Stimulated activated CD8-positive, alpha-beta memory T cell treated with anti-CD3 and anti-CD28 coated beads, Interleukin-15, amount 100 ng/mL, for 1 hour (primary cell): ENCODE data around the gene ZNF366.

ENCODE experiments used
- DNase-seq: peaks from one replicate; pipeline ENCODE4 v3.0.0-alpha.2; 2020; ENCODE audit warnings: low read depth

ZNF366 gene

DNA sequence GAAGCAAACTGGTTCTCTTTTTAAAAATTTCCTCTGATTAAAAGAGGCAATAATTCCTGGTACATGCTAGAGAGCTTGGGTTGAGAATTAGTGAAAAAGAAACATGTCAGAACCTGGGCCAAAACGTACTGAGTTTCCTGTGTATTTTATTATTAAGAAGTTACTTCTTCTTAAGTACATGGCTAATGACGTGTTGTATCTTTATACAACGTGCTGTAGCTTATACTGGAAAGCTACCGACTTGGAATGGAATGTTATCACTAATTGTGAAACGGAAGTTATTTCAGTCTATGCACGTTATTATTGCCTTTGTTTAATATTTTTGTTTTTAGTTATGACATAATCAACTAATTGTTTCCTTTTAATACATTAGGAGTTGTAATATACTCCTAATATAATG, 43.1 kb downstream of the ZNF366 start:
- no peak for DNase-seq

DNA sequence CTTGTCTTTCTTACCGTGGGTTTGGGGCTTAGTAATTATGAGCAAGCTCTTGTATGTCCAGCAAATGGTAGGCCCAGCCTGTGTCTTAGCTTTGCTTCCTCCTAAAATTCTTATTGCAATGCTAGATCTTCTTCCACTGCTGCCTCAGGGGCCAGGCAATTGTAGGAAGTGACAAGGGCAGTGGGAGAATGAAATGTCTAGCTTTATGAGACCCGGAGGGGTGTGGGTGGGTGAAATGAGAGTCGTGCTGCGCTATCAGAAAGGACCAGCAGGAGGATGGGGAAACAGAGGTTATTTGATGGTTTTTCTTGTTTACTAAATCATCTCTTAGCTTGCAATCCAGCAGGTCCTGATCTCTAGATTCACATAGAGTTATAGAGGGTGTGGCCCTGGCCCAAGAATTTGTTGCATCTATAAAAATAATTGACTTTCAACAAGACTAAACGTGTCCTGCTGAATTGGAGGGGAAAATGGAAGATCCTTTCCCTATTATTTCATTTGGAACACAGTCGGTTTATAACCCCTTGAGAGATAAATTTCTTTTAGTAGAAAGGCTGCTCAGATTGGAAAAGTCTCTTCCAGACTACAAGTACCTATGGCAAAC, 43.7 kb downstream of the ZNF366 start:
- DNase-seq, result no peak

DNA sequence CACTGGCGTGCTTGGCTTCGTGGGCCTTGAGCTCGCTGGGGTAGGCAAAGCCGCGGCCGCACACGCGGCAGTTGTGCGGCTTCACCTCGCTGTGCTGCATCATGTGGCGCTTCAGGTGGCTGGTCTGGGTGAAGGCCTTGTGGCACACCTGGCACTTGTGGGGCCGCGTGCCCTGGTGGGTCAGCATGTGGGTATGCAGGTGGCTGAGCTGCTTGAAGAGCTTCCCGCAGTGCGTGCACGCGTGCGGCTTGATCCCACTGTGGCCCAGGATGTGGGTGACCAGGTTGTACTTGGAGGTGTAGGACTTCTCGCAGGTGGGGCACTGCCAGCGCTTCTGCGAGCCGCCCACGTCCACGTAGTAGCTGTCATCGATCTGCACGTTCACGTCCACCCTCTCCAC, 46.8 kb downstream of the ZNF366 start:
- DNase-seq, result no peak

DNA sequence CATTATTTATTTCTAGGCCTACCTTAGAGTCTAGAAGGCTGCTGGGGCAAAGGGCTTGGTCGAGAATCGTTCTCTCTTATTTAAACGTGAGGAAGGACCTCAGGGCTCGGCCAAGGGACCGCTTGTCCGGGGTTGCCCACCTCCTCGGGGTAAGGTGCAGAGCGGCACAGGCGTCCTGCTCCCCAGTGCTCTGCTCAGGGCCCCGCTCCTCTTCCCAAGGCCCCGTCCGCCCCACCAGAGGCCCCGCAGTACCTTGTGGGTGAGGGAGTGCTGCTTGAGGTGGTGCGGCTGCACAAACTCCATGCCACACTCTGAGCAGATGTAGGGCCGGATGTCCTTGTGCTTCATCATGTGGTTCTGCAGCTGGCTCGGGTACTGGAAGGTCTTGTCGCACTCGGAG, 47.3 kb downstream of the ZNF366 start:
- DNase-seq, result no peak

DNA sequence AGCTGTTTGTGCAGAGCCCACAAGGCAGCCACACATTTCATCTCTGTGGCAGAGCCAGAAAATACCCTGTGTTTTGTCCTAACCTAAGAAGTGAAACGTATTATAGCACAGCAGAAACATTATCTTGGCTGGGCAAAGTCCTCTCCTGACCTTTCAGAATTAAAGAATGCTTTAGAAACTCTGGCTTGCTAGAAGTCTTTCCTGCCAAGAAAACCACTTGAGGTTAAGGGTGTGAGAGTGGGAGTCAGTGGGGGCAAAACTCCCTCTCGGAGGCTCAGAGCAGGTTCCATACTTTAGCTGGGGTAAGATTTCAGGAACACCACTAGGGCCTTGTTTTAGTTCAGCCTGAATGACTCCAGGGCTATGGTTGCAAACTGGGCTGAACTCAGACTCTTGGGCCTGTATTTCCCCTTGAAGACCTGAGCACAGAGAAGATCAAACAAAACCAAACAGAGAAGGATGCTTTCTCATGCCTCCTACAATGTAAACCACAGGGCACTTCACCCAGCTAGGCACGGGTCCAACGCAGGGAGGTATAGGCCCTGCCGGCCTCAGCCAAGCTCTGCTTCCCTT, 48.0 kb downstream of the ZNF366 start:
- no peak for DNase-seq

DNA sequence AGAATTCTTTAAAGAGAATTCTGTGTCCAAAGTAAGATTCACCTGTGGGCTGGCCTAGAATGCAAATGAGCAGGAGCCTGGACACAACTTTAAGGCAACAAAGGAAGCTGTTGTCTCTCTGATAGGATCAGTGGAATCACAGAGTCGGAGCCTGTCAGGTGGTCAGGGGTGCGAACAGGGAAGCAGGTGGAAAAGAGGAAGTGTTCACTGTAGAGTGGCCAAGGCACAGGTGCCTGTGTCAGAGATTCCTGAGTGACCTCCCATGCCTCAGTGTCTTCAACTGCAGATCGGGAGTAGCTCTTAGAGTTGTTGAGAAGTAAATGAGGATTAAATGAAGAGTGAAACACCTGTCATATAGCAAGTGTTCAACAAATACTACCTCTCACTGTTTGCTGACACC, 48.8 kb downstream of the ZNF366 start:
- DNase-seq, result no peak

DNA sequence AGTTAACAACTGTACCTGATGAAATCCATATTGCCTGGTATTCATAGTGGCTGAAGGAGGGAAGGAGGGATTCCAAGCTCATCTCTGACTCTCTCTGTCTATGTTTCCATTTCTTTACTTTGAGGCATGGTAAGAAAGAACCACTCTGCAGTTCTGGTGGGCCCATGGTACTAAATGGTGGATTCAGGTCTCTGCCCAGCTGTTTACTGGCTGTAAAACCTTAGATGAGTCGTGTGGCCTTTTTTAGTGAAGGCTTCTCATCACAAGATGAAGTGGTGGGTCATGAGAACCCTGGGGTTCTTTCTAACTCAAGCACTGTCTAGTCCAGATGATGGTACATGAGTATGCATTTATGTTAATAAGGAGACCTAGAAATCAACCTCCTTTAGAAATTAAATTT, 49.7 kb downstream of the ZNF366 start:
- DNase-seq, result no peak

DNA sequence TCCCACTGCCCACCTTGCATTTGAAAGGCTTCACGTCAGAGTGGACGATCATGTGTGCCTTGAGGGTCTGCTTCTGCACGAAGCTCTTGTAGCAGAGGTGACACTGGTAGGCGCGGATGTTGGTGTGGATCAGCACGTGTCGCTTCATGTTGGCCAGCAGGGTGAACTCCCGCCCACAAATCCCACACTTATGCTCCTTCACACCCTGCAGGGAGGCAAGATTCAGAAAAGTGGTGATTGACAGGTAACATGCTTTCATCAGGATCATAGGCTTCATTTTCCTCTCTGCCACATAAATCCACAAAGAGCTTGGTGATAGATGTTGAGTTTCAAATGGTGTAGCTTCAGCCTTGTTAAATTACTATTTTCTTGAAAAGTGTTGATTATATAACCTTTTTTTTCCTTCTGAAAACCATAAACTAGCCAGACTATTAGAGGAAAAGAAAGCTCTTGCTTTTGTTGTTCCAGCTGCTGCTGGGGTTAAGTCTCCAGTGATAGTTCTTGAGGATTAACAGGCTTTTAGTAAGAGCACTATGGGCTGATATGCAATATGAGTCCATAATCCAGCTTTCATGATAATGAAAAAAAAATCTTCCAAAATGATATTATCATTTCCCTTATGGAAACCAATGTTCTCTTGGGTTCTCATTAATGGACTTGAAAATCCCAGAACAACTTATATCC, 50.7 kb downstream of the ZNF366 start:
- no peak for DNase-seq

DNA sequence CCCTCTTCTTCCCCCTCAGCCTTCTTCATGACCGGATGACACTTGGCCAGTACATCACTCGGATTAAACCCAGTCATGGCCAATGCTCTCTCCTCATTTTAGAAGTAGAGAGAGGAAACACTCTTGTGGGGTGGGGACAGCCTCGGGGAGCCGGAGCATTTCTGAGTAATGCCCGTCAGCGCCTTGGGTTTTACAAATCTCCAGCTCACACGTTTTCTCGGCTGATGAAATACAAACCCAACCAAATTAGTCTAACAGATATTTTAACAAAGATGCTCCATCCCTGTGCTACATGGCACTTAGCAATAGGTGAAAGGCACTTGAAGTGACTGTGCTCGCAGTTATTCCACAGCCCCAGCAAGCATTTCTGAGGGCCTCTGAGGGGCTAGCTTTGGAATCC, 51.7 kb downstream of the ZNF366 start:
- no peak for DNase-seq

DNA sequence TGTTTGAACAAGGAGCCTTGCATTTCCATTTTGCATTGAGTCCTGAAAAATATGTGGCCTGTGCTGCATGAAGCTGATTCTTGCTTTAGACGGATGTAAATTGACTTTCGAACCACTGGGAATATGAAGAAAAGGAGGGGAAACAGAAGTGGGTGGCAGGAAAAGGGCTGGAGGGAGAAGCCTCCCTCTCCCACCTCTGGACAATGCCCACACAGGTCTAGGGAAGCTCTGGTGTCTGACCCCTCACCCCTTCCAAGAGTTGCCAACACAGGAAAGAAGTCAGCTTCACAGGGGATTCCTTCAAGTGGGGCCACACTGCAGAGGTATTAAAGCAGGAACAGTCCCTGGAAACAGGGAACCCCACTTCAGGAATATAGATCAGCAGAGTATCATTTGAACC, 52.2 kb downstream of the ZNF366 start:
- no peak for DNase-seq

DNA sequence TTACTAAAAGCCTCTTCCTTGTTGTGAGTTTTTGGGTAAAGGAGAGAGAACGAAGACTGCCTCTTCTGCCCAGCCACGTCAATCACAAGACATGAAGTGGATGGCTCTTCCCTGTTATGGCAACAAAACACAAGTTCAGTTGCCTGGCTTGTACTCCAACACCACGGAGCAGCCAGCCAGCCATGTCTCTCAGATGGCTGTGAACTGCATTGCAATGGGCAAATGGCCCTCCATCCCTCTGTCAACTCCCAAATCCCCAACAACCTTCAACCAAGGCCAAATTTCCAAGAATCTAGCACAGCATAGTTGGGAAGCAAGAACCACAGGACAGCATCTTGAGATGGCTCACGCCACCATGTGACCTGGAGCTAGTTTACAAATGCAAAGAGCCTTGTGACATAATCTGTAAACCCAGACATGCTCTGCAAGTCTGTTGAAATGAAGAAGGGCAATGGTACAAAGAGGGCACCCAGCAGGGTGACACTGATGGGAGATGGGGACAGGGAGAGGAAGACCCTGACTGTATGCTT, 53.9 kb downstream of the ZNF366 start:
- DNase-seq, result no peak

DNA sequence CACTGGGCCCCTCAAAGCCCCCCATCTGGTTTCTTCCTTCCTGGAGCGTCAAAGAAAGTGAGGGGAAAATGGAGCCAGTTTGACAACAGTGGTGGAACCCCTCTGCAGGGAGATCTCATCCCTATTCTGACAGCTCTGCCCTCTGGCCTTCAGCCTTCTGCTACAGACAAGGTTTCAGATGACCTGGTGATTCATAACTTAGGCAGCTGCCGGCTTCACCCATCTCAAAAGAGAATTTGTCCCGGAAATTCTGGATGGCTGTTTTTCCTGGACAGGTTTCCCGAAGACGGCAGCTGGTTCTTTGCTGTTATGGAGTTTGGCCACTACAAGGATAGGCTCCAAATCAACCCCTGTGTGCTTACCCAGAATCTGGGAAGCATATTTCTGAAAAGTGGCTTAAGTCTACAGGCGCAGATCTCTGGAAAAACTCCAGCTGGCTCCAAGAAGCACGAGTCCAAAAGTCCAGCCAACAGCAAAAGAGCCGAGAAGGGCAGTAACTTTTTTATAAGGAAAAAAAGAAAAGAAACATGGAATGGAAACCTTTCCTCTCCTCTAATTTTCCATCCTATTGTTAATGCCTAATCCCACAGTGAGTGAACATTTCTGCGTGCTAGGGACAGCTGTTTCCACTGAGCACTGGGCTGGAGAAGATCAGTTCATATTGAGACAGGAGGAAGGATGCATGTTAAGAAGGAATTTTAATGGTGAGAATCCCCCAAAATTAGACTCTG, 54.5 kb downstream of the ZNF366 start:
- DNase-seq, result no peak

DNA sequence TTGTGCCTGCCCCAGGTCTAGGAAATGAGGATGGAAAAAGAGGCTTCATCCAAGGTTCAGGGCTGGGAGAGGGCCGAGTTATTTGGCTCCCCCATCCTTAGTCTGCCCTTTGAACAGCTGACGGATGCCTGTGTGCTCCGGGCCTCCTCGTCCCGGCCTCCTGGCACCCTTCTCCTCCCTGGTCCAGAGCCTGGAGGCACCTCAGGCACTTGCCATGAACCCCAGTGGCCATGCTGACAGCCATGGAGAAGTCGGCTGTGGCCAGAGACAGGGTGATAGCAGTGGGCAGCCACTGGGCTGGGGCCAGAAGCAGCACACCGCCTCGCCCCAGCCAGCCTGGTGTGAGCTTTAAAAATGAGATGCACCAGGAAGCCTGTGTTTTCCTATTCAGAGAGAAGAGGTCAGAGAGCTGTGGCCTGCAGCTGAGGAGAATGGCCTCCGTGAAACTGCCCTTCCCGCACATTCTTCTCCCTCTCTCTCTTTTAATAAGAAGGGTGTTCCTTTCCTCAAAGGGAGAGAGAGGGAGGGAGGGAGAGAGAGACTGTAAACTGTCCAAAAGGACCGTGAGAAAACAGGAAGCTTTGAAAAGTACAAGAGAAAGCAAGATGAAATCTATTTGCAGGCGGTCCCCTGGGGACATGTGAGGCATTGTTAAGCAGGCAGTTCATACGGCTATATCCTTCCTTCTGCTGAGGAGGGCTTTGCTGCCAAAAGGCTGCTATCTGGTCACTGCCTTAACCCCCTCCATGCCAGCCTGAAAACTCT, 55.3 kb downstream of the ZNF366 start:
- no peak for DNase-seq

DNA sequence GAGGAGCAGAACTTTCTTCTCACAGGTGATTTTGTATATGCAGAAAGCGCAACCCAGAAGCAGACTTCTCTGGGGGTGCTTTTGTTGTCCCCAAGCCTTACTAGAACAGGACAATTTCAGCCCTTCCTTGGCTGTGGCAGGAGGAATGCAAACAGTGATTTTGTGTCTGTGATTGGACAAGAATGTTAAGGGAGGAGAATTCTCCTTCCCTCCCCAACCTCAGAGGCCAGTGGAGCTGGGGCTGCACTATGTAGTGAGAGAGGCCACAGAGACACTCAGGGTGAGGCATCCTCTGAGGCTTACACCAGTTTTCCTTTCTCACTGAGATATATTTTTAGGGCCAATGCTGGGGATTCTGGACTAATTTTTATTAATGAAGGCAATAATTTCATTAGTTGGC, 58.8 kb downstream of the ZNF366 start:
- no peak for DNase-seq

DNA sequence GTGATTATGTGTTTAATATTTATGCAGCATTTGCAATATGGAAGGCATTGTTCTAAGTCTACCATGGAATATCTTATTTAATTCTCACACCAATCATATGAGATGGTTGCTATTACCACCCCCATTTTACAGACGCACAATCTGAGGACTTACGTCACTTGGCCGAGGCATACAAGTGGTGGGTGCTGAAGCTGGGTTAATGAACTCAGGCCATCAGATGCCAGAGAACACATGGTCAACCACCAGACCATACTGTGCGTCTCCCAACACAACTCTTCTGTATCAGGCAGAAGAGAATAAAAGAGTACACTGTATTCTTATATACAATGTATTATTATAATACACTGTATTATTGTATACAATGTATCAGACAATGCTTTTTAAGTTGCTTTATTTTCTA, 59.5 kb downstream of the ZNF366 start:
- DNase-seq, result no peak

DNA sequence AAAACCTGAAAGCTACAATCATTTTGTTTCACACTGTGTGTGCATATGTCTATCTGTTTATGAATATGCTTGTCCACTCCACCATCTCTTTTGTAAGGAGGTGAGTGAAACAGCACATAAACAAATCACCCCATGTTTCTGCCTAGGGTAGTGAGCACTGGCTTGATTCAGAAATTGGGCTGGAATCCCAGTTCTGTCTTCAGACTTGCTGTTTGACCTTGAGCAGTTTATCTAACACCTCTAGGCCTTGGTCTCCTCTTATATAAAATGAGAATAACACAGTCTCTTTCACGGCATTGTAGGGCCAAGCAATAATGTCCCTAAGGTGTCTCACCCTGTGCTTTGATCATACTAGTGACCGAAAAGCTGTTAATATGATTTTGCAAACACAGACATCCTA, 61.2 kb downstream of the ZNF366 start:
- no peak for DNase-seq

DNA sequence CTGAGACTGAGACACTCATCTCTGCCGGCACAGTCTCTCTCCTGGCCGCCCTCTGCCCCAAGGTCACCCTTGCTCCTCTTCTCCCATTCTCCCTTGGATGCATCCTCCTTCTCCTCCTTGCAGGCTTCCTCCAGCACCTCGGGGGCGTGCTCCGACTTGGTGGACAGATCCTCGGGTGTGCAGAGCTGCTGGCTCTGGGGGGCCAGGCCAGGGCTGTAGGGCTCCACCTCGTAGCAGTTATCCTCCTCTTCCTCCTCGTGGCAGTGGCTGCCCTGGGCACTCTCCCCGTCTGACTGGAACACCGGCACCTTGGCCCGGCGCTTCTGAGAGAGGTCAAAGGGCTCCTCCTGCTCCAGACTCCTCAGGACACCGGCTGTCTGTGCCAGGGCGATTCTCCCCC, 63.3 kb downstream of the ZNF366 start:
- DNase-seq, result no peak

DNA sequence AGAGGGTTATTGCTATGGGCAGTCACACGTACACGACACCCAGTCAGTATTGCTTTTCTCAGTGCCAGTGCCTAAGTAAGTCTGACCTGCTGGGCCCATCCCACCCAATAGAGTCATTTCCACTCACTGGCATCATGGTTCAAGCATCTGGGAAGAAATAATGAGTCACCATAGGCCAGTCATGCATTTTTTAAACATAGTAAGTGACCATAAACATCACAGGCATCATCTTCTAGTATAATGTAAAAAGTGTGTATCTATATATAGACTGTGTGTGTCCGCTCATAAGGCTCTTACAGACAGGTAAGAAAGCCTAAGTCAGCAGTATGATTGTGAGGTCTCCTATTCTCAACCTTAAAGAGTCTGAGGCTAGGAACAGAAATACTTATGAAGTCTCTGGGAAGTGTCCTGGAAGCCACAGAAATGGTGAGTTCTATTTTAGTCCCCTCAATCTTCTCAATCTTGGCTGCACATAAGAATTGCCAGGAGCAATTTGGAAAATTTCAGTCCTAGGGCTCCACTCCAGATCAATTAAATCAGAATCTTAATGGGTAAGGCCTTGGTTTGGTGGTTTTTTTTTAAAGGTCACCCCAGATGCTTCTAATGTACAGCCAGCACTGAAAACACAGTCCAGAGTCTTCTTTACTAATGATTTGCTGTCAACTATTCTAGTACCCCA, 65.2 kb downstream of the ZNF366 start:
- DNase-seq, result no peak

DNA sequence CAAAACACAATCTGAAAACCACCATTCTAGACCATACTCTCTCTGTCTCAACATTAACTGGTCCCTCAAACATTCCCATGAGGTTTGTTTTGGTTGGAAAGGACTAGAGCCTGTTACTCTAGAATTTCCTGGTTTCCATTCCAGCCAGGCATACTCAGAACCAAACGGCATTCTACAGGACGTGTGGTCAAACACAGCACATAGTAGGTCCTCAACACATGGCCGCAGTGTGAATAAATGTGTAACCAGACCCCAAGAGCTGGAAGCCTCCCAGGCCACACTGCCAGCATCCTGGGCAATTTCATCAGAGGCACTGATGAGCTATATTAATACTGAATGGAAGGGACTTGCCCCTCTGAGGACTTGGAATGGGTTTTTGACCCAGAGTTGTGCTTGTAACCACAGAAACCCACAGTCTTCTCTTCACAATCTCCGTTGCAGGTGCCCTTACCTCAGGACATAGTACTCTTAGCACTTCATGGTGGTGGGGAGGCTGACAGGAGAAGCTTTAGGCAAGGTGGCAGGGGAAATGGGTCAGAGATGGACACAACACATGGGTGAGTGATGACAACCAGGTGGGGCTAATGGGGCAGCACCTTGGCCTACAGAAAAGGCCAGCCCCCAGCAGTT, 66.0 kb downstream of the ZNF366 start:
- no peak for DNase-seq

DNA sequence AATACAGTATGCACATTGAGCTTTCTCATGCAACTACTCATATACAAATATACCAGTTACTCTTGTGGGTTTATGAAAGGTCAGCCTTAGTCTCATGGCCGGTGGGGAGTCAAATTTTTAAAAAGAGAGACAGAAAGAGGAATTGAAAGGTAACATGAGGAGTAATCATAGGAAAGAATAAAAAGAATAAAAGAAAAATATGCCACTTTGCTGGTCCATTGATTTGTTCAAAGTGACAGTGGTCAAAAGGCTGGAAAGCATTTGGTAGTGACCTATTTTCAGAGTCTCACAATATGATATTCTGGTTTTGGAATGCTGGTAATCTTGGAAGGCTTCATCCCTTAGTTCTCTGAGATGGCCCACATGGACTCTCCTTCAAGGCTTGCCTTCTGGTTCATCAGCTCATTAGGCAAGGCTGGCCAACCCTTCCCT, 67.0 kb downstream of the ZNF366 start:
- DNase-seq, result no peak

DNA sequence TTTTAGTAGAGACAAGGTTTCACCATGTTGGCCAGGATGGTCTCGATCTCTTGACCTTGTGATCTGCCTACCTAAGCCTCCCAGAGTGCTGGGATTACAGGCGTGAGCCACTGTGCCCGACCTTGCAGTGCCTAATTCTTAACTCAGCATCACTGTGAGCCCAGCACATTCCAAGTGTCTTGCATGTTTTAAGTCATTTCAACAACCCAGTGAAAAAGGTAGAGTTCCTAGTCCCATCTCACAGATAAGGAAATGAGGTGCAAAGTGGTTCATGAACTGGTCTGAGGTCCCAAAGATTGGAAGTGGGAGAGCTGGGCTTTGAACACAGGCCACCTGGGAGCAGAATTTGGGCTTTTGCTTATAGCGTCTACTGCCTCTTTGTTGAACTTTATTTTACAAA, 68.0 kb downstream of the ZNF366 start:
- DNase-seq, result no peak
